ENCODE results near the gene NSMF.

Gene NSMF

DNA sequence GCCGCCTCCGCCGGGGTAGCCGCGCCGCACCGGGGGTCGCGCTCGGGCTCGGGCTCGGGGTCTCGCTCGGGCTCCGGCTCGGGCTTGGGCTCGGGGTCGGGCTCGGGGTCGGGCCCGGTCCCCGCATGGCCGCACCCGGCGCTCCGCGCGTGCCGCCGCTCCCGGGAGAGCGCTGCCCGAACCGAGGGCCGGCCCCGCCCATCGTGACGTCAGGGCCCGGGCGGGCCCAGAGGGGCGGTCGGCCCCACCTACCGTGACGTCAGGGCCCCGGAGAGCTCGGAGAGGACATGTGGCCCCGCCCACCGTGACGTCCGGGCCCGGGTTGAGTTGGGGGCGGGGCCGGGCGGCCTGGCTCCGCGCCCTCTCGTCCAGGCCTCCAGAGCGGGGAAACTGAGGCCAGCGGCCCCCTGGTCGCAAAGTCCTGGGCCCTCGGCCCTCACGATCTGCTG, at the start of gene NSMF:
TSS of gene NSMF (minus strand) at position 183 of the 449 bp plus-strand sequence. CDS start 232 bp downstream, outside the sequence.
- DNase-seq (ENCODE audit: low read depth in 2 of 2), result peak; percentile 78 to 81

- DNase-seq (ENCODE audit: low read depth in 2 of 2), result peak; percentile 63 to 64
Measured at GRCh38 chr9:137506702-137507171, 47.6 kb upstream of the NSMF start.

GRCh38 chr9:137506274-137506673, 47.1 kb upstream of the NSMF start:
- DNase-seq (ENCODE audit: low read depth in 2 of 2), result no peak

- DNase-seq (ENCODE audit: low read depth in 2 of 2), result no peak
Measured at GRCh38 chr9:137505421-137506140, 46.4 kb upstream of the NSMF start.

DNA sequence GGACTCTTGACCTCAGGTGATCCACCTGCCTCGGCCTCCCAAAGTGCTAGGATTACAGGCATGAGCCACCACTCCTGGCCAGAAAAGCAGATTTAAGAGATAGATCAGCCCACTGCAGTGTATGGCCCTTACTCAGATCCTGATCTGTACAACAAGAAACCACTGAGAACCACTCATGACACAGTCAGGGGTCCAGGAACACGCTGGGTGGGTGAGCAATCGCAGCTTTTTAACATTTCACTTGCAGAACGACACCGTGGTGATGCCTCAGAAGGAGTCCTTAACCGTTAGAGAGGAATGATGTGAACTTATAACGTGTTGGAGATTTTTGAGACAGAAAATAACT, 45.3 kb upstream of the NSMF start:
- DNase-seq (ENCODE audit: low read depth in 2 of 2), result no peak

DNA sequence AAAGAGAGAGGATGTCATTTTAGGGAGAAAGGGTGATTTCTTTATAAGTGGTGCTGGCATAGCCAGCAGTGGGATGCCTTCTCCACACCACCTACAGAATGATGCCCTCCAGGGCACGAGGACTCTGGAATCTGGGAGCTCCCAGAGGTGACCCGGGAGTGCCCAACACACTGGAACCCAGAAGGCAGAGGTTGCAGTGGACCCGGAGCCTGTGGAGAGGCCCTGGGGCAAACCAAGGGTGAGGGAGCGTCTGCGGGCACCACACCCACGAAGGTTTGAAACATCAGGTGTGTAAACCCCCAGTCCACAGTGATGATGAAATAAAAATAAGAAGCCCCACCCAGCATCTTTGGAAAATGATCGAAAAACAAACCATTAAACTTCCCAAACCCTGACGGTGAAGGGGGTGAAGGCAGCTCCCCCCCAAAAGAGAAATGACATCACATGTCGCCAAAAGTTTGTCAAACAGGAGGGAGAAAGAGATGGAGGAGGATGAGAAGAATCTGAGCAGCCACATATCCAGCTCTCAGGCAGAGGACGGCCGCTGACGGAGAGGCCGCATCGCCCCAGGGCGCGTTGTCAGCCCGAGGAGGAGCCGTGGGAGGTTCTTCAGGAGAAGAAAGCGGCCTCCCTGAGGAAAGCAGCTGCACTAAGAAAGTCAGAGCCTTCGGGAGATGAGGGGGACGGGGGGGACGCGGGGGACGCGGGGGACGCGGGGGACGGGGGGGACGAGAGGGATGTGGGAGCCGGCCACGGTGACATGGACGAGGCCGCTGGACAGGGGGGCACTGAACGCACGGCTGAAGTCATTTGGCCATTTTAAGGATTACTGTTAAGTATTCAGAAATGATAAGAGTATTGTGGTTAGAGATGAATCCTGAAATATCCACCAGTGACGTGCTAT, 43.1 kb upstream of the NSMF start:
- no peak for DNase-seq (ENCODE audit: low read depth in 2 of 2)

GRCh38 chr9:137501457-137501856, 42.3 kb upstream of the NSMF start:
- DNase-seq (ENCODE audit: low read depth in 2 of 2), result no peak

DNA sequence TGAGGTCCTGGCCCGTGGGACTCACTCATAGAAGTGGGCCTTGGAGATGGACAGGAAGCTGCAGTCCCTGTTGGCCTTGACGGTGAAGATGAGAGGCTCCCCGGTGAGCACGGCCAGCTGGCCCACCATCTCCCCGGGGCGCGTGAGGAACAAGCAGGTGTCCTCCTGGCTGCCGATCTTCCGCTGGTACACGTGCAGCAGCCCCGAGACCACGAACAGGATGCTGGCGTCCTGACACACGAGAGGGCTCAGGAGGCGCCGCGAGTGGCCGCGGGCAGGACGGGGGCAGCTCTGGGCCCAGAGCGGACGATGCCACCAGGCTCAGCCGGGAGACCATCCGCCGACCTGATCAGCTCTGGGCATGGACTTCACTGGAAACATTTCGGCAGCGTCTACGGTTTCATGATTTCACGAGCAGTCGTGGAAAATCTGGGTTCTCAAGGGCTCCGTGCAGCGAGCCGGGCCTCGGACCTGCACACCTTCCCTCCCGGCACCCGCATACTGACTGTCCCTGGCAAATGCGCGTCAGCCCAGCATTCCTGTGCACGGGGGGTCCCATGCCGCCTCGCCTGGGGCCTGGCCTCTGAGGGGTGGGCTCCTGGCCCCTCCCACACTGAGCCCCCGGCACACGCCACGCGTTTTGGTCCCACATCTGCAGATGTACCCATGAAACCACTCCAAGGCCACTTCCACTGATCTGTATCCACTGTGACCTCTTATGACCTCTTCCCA, 41.7 kb upstream of the NSMF start:
- DNase-seq (ENCODE audit: low read depth in 2 of 2), result no peak

DNA sequence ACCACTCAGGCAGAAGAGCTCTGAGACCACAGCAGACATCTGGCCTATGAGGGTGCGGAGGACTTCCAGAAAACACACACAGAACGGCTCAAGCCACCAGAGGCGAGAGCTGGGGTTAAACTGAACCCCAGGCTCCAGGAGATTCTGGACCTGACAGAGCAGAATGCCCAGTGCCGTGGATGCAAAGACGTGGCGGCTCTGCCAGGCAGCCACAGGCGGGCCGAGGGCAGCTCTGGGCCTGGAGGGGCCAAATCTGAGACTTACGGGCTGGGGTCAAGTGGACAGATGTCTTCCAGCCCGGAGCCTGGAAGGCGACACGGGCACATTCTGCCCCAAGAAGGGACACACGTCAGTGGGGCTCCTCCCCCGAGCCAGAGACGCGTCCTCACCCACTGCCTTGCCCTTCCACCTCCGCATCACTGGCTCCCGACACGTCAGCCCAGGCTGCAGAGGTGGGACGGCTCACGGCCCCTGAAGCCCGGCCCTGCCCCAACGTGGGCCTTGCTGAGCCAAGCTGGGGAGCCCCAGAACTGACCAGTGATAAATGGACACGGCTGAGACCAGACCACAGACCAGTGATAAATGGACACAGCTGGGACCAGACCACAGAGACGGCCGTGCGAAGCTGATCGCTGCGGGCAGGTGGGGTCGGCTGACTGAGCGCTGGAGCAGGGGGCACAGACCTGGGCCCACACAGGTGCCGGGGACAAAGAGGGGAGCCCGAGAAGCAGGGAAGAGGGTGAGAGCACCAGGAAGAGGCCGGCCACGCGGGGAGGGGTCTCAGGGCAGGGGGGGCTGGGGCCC, 40.9 kb upstream of the NSMF start:
- DNase-seq (ENCODE audit: low read depth in 2 of 2), result no peak

GRCh38 chr9:137499416-137499815, 40.3 kb upstream of the NSMF start:
- DNase-seq (ENCODE audit: low read depth in 2 of 2), result no peak

GRCh38 chr9:137498720-137499150, 39.6 kb upstream of the NSMF start:
- DNase-seq (ENCODE audit: low read depth in 2 of 2), result no peak

GRCh38 chr9:137497921-137498719, 39.0 kb upstream of the NSMF start:
- no peak for DNase-seq (ENCODE audit: low read depth in 2 of 2)

DNA sequence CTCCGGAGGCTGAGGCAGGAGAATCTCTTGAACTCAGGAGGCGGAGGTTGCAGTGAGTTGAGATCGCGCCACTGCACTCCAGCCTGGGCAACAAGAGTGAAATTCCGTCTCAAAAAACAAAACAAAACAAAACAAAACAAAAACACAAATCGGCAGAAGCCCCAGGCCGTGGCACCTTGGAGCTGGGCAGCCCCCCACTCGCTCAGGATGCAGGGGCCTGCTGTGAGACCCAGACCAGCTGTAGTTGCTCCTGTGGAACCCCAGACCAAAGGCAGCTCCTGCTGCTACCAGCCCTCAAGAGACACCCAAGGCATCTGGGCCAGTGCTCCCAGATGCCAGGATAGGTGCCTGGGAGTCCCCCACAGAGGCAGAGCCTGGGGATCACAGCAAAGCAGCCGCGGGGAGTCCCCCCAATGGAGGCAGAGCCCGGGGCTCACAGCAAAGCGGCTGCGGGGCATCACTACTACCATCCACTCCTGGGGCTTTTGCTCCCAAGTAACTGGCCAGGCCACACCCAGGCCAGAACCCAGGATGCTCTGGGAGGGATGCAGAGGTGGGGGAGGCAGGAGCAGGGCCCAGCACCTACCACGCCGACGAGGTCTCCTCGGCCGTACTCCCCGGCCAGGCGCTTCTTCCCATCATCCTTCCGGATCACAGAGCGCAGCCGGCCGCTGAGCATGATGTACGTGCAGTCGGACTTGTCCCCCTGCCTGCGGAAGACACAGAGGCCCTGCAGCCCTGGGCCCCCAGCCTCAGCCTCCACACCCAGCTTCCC, 37.7 kb upstream of the NSMF start:
- DNase-seq (ENCODE audit: low read depth in 2 of 2), result no peak

DNA sequence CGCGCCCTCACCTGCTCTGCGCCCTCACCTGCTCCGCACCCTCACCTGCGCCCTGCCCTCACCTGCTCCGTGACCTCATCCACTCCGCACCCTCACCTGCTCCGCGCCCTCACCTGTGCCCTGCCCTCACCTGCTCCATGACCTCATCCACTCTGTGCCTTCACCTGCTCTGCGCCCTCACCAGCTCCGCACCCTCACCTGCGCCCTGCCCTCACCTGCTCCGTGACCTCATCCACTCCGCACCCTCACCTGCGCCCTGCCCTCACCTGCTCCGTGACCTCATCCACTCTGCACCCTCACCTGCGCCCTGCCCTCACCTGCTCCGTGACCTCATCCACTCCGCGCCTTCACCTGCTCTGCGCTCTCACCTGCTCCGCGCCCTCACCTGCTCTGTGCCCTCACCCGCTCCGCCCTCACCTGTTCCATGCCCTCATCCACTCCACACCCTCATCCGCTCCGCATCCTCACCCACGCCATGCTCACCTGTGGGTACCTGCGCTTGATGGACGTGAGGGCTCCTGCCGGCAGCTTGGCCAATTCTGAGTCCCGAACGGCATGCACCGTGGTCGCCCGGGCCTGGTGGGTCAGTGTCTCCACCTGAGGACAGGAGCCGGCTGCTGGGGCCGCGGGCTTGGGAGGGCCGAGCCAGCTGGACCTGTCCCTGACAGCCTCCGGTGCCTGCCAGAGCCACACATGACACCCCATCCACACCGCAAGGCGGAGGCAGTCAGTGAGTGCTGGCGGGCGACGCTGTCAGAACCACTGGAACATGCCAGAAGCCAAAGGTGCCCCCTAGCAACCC, 35.6 kb upstream of the NSMF start:
- DNase-seq (ENCODE audit: low read depth in 2 of 2), result no peak

GRCh38 chr9:137494104-137494544, 35.0 kb upstream of the NSMF start:
- no peak for DNase-seq (ENCODE audit: low read depth in 2 of 2)

GRCh38 chr9:137493364-137494103, 34.4 kb upstream of the NSMF start:
- no peak for DNase-seq (ENCODE audit: low read depth in 2 of 2)

GRCh38 chr9:137492464-137493363, 33.6 kb upstream of the NSMF start:
- no peak for DNase-seq (ENCODE audit: low read depth in 2 of 2)
